HG03439 (cell line): ENCODE data around the gene KATNAL1.

Experiments used
- ATAC-seq: cut with Tn5 transposase; IDR thresholded peaks from one replicate; pipeline ENCODE4 v1.9.1; 2021; ENCODE audit warnings: mild to moderate bottlenecking, moderate library complexity; ENCODE audit not compliant: unreplicated experiment

KATNAL1 gene

DNA sequence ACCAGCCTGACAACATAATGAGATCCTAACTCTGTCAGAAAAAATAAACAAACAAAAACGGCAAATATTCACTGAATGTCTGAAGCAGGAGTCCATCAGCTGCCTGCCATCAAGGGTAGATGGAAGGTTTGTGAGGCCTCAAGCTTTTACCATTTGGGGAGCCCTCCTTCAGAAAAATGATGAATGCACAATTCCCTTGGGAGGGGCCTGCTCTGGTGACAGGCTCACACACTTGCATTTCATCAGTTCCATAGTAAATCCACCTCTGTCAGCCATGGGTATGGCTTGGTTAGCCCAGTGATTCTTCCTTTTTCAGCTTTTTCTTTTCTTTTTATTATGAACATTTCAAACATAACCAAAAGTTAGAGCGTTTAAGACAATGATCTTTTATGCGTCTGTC is 26.3 kb upstream of the KATNAL1 start:
- ATAC-seq = no peak

DNA sequence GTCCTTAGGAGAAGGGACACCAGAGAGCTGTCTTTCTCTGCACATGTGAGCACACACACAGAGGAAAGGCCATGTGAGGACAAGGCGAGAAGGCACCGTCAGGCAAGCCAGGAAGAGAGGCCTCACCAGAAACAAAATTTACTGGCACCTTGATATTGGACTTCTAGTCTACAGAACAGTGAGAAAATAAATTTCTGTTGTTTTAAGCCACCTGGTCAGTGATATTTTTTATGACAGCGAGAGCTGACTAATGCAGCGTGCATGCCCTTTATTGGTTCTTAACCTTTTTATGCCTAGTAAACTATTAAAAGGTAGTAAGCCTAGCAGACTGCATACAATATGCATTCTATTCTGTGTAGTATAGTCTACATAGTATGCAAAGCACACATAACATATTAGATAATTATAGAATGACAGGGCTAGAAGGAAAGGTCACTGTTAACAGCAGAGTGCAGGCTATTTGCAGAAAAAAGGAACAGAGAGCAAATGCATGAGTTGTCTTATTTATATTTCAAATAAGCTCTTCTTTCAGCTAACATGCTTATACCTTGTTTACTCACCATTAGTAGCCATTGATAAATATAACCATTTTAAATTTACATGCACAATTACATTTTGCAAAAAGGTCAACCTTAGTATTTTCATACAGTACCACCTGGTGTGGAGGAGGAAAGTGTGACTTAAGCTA is 25.2 kb upstream of the KATNAL1 start:
- peak; percentile 61 for ATAC-seq

DNA sequence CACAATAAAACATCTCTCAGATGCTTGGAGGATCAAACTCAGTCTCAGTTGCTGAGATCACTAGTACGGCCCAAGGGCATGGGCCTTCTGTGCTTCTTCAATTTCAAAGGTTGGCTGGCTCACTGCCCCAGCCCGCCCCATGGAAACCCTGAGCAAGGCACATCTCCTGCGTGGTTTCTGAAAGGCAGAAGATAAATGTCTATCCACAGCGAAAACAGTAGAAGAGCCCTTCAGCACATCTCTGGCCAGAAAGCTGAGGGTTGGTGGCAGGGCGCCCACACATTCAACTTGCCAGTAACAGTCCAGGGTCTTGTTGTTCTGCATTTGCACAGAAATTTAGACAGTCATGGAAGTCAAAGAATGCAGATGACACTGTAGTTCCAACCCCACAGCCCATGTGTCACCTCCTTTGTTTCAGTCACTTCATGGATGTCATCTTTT is 24.0 kb upstream of the KATNAL1 start:
- ATAC-seq = no peak

DNA sequence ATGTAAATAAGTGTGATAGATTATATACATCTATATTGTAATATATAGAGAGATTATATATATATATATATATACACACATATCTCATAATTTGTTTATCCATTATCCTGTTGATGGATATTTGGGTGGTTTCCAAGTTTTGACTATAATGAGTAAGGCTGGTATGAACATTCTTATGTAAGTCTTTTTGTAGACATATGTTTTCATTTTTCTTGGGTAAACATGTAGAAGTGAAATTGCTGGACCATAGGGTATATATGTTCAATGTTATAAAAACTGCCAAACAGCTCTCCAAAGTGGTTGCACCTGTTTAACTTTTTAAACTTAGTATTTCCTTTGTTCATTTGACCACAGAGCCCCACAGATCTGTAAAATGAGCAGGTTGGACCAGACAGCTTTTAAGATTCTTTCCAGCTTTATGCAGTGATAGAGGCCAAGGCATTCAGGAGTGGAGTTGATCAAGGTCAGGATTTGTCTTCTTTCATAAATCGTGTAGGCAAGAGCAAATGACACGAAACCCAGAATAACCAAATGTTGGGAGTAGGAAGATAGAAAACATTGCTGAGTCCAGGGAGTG is 21.7 kb upstream of the KATNAL1 start:
- ATAC-seq = no peak

DNA sequence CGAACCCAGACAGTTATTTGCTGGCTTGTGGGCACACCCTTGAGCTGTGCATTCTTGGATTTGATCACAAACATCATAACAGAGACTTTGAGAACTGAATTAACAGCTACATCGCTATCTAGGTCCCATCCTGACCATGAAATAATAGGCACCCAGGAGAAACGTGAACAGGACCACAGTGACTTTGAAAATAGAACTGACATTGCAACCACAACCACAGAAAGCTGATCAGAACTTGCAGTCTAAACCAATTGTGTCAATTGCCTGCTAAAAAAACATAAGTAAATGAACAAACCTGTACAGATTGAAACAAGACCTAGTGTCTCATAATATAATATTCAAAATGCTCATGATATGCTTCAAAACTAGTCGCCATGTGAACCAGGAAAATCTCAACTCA is 18.3 kb upstream of the KATNAL1 start:
- no peak for ATAC-seq

DNA sequence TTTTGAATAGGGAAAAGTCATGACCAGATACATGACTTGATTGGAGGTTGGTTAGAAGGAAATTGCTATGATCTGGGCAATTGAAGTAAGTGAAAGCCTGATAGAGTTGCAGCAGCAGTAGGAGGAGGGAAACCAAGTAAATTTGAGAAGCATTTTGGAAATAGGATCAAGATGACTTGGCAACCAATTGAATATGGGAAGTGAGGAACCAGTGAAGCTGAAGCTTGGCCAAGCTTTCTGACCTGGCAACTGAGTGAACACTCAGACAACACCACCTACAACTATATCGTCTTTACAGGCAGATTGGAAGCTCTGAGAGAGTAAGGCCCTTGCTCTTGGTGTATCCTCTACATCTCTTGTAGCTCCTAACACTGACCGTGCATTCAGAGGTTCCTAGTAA is 16.2 kb upstream of the KATNAL1 start:
- ATAC-seq = no peak

DNA sequence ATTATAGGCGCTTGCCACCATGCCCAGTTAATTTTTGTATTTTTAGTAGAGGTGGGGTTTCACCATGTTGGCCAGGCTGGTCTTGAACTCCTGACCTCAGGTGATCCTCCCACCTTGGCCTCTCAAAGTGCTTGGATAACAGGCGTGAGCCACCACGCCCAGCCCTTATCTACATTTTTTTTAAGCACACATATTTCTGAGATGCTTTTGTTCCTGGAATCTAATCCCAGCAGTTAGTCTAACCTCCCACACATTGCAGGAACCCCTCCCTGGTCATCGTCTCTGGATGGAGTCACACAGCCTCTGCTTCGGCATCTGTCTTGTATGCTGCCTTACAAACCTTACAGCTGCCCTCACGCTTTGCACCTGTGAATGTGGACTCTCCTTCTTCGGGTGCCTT is 15.1 kb upstream of the KATNAL1 start:
- ATAC-seq = no peak

DNA sequence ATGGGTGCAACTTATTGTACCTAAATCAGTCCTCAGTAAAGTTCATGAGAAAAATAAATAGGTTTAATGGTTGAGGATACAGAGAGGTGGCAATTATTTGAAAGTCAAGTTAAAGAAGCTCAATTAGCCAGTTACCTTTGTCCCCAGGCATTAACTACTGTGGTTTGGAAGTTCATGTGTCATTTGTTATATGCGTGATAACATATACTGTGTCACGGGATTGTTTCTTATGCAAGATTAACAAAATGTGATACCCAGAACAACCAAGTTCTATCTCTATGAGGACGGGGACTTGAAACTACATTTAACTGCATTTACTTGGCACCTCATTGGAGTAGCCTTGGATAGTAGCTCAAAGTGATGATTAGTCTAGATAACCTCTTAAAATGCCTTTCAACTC is 13.9 kb upstream of the KATNAL1 start:
- ATAC-seq = no peak

DNA sequence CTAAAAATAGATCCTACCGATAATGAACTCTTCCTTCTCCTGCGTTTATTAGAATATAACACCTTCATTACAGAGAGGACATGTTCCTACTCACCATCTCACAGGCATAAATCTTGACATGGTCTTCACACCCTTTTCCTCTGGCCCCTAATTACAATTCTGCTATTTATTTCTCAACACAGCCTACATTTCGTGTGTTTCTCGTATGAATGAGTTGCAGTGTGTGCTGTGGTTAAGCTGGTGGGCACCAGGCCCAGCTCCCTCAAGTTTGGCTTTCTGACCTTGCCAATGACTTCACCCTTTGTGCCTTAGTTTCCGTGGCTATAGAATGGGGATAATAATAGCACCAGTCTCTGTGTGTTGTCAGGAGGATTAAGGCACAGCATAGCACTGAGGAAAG is 12.3 kb upstream of the KATNAL1 start:
- ATAC-seq = no peak

DNA sequence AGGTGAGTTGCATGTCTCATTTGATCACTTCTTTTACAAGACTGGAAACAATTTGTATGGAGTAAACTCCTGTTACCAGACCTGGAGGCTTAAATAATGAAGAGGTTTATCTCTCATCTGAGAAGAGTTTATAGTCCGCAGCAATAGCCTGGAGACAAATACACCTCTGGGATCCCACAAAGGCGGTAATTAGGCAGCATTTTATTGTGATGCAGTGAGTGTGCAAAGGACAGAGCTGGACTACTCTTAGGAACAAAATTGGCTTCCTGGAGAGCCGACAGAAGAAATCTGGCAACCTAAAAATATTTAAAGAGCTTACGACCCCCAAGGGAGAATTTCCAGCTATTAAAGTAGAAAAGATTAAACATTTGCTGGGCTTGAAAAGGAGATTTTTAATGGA is 11.8 kb upstream of the KATNAL1 start:
- ATAC-seq = no peak

DNA sequence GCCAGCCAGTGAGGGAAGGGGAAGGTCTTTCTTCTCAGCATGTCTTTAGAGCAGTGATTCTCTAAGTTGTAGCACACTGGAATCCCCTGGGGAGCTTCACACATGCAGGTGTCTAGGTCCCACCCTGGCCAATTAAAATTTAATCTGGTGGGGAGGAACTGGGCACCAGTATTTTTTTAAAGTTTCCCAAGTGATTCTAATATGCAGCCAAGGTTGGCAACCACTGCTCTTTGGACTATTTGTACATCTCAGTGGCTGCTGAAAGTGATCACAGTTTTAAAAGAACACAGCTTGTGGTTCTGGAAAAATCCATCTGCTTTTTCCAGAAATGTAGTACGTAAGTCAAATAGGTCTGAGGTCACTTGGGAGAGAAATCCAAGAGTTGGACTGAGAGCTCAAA is 10.7 kb upstream of the KATNAL1 start:
- ATAC-seq = no peak

DNA sequence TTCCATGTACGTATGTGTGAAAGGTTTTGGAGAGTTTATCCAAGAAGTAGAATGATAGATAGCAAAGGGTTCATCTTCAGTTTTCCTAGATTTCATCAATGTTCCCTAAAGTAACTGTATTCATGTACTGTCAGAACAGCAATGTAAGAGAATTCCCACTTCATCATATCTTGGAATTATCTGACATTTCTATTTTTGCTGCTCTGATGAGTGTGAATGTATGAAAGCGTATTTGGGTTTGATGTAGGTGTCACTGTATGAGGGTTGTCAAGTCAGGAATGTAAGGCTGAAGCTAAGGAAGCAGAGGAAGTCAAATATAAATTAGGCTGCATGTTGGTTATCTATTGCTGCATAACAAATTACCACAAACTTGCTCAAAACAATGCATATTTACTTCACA is 7.2 kb upstream of the KATNAL1 start:
- no peak for ATAC-seq

DNA sequence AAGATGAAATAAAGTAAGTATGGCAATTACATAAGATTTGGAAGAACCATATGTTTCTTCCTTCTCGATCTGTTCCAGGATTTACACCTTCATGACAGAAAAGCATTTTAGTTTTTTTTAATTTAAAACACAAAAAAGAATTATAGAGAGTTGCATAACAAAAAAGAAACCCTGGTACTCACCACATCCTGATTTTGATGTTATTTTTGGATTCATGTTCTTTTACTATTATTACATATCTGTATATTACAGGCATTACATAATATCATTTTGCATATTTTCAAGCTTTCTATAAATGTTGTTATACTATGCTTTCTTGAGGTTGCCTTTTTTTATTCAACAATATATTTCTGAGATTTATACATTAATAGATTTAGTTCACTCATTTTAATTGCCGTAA is 6.7 kb upstream of the KATNAL1 start:
- ATAC-seq = no peak

DNA sequence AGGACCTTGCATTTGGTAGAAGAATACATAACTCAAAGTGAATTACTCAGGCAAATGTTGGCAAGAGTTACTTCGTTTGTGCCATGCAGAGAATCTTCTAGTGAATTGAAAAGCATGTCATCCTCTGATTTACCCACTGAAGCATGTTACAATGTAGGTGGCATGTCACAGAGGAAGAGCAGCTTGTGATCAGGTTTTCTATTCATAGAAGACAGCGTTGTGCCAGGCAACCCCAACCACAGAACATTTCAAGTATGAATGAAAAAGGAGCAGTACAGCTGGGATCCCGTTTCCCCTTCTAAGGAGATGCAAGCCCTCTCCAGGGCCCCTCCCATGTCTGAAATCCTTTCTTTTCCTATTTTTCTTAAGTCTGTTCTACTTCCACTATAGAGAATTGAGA is 6.0 kb upstream of the KATNAL1 start:
- ATAC-seq = no peak

DNA sequence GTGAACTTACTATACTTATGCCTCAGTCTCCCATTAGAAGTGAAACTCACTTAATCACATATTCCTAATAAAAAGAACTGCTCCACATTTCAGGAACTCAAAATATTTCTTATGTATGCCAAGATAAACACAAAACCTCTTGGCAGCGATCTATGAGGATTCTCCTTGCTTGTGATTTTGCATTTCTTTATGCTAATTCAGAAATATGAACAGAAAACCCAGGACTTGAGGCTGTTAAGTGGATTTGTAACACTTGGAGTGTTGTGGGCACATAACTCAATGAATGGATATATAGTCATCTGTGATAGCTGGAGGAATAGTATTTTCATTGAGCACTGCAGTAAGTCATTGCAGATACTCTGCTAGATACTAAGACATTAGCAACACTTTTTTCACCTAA is 5.6 kb upstream of the KATNAL1 start:
- ATAC-seq = no peak

DNA sequence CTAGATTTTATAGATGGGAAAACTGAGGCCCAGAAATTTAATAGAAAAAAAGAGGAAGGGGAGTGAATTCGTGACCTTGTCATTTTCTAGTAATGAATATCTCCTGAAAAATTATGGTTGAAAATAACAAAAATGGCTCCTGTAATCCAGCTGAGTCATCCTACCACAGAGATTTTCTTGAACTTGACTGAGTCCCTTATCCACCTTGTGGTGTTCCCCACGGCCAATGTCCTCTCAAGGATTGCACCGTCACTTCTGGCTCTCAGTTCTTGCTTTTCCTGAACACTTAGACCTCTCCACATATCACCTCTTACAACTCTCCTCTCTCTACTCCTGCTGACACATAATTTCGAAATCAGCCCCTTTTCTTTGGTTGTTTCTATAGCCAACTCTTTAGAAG is 1.2 kb upstream of the KATNAL1 start:
- no peak for ATAC-seq

DNA sequence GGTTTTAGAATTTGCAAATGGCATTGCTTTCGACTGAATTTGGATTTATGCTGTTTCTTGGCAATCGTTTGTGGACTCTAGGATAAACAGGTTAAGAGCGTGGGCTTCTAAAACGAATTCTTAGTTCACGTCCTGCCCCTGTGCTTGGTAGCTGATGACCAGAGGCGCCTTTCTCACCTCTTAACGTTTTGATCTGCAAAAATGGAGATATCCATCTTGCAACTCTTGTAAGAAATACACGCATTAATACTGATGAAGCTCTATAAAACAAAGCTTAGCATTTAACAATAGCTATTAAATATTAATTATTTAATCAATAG is 580 bp upstream of the KATNAL1 start:
- no peak for ATAC-seq

DNA sequence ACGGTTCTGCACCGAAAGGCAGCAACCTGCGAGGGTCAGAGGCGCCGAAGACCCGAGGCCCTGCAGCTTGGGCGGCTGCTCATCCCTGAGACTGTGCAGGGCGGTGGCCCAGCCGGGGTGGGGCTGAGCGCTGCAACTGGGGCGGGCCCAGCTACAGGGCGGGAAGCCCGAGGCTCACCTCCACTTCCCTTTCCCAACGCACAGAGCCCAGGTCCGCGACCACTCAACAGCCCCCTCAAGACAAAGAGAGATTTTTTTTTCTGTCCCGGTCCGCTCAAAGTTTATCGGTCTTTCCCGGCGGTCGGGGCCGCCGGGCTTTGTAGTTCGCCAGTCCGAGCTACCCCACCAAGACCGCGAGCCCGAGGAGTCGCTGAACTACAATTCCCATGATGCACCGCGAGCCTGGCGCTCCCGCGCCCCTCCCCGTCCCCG is 573 bp downstream of the KATNAL1 start:
- ATAC-seq = peak; percentile 94

DNA sequence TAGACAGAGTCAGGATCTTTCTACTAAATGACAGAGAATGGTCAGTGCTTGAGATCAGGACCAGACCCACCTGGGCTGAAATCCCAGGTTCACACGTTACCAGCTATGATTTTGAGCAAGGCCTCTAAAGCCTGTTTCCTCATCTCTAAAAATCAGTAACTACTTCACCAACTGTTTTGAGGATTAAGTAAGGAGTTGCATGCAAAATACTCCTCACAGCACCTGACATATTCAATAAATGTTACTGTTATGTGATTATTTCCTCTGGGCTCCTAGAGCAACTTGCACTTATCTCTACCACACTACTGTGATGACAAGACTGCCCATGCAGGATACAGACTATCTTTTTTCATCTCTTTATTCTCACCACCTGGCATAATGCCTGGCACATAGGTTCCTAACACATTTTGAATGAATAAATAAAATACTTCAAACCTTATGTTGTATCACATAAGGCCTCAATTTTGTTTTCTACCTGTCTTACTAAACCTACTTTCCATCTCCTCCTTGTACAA is 1.8 kb downstream of the KATNAL1 start:
- no peak for ATAC-seq

DNA sequence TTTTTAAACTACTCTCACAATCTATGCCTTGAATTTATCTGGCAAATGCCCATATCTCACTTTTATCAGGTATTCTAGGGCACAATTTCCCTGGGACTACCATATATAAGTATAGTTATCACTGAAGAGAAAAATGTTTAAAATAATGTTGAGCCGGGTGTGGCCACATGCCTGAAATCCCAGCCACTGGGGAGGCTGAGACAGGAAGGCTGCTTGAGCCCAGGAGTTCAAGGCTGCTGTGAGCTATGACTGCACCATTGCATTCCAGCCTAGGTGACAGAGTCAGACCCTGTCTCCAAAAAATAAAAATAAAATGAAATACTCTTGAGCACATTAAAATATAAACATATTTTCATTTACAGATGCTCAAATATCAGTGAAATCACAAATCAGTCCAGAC is 4.1 kb downstream of the KATNAL1 start:
- ATAC-seq = no peak

DNA sequence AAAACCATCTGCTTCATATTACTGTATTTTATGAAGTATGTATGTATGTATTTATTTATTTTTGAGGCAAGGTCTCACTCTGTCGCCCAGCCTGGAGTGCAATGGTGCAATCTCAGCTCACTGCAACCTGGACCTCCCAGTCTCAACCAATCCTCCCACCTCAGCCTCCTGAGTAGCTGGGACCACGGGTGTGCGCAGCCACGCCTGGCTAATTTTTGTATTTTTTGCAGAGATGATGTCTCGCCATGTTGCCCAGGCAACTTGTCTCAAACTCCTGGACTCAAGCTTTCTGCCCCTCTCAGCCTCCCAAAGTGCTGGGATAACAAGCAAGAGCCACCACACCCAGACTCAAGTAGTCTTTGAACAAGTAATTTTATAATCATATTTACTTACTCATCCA is 5.5 kb downstream of the KATNAL1 start:
- no peak for ATAC-seq

DNA sequence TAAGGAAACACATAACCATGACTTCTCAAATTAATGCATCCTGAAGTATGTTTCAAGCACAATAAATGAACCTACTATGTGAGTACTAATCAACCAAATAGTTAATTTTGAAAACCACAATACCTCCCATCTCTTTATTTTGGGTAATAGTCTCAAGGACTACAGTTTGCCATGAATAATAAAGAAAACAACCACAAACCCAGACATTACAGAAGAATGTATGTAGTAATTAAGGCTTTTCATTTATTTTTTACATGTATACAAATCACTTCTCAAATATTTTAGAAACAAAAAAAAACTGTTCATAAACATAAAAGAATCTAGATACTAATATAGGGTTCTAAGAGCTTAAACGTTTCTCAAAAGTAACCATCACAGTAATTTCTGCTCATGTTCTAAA is 6.8 kb downstream of the KATNAL1 start:
- no peak for ATAC-seq

DNA sequence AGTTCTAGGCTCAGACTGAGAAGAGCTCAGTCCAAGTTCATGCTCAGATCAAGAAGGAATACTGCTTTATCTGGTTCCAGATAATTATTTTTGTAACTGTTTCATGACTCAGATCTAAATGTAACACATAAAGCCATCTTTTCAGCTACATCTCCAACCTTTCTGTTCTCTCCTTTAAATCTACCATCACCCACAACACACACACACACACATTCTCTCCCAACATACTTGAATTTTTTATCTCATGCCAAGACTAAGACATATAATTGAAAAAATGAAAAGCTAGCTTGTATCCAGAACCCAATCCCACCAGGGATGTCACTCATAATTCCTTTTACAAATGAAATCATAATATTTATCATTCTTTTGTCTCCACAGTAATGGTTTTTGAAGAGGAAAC is 7.6 kb downstream of the KATNAL1 start:
- no peak for ATAC-seq
